Small intestine (tissue), 7 donors: Measurements from ENCODE around the gene ARL15. TPM values are rescaled to one million over a fixed set of nuclear protein-coding genes. Genes with fewer than 3 reads are reported as not detected.

Experiments used
- DNase-seq, 2 donors: peaks; one replicate each; pipeline versions ENCODE4 v3.0.0 to v3.0.0-alpha.2; 2013
- FAIRE-seq: peaks from 2 replicates; lab custom pipeline; 2012; peaks lifted over from hg19 to GRCh38; lab: Jason Lieb, UNC
- H3K27ac ChIP-seq, 3 donors: one replicate each; pipeline ENCODE4 v1.5.1; 2013; ENCODE audit warnings: low read length in 2 of 3, mild to moderate bottlenecking in 2 of 3, control low read depth in 1 of 3, inconsistent platforms in 1 of 3, low read depth in 1 of 3, moderate library complexity in 1 of 3
- H3K27me3 ChIP-seq, 3 donors: one replicate each; pipeline ENCODE4 v1.6.1; 2013; ENCODE audit warnings: low read length in 3 of 3, inconsistent platforms in 1 of 3; ENCODE audit not compliant: control insufficient read depth in 3 of 3, insufficient read depth in 3 of 3
- H3K36me3 ChIP-seq, 3 donors: one replicate each; pipeline ENCODE4 v1.6.1; 2013; ENCODE audit warnings: low read length in 3 of 3, inconsistent platforms in 1 of 3, low read depth in 1 of 3, mild to moderate bottlenecking in 1 of 3, moderate library complexity in 1 of 3; ENCODE audit not compliant: control insufficient read depth in 3 of 3, insufficient read depth in 2 of 3
- H3K4me1 ChIP-seq, 3 donors: one replicate each; pipeline ENCODE4 v1.6.1; 2013; ENCODE audit warnings: low read length in 2 of 3, inconsistent platforms in 1 of 3, low read depth in 1 of 3, mild to moderate bottlenecking in 1 of 3, moderate library complexity in 1 of 3; ENCODE audit not compliant: control insufficient read depth in 3 of 3, insufficient read depth in 2 of 3
- H3K4me3 ChIP-seq, 3 donors: one replicate each; pipeline ENCODE4 v1.5.1; 2013; ENCODE audit warnings: low read length in 3 of 3, control low read depth in 1 of 3, inconsistent platforms in 1 of 3, low read depth in 1 of 3, mild to moderate bottlenecking in 1 of 3, moderate library complexity in 1 of 3
- H3K9me3 ChIP-seq, 2 donors: one replicate each; pipeline ENCODE4 v1.6.1; 2013; ENCODE audit warnings: low read depth in 1 of 2, low read length in 1 of 2; ENCODE audit not compliant: control insufficient read depth in 2 of 2, insufficient read depth in 1 of 2
- WGBS, 3 donors: extraction: QIAGEN DNeasy Blood & Tissue Kit; methylation state at CpG; one replicate each; pipeline ENCODE4 v1.1.7; 2013; 5-methylcytosine and 5-hydroxymethylcytosine counted together
- polyA plus RNA-seq, 4 donors: library from polyadenylated mRNA; stranded (reverse) in 3 of 4; unstranded in 1 of 4; fragments of 200-250 nt in 3 of 4; fragments of 120-200 nt in 1 of 4; gene quantifications; one replicate each; pipeline versions ENCODE4 v1.2.1 to v1.2.3, GENCODE V29; 2013
- donor health status: healthy with polysubstance abuse.
- donor health status: control.
- donor health status: control.
- donor health status: Bipolar disorder and iron deficiency.
- donor health status: healthy.

The ARL15 gene
- polyA plus RNA-seq, 4 donors: 16.5 to 61.9 (median 20.5) TPM

GRCh38 chr5:54103871-54104270 lies 206.5 kb downstream of the ARL15 start:
- Histone ChIP-seq H3K36me3 (peaks cover 0 to 2% (median 0%) of the 10 kb centered on the region in 3 donors), H3K4me3 (no peak overlapping the region), H3K9me3 (no peaks in the 10 kb centered on the region), H3K27me3 (no peaks in the 10 kb centered on the region), H3K4me1 (no peaks in the 10 kb centered on the region), H3K27ac (no peak overlapping the region)
- FAIRE-seq (no peak), DNase-seq (no peak)
- WGBS, 3 donors: 60 to 83% (median 81%) methylated on average over 1 of the region's 1 CpG

- no peaks in the 10 kb centered on the region for H3K9me3 ChIP-seq
- no peaks in the 10 kb centered on the region for H3K27me3 ChIP-seq
- FAIRE-seq (no peak), DNase-seq (no peak)
- H3K27ac ChIP-seq: no peak overlapping the region
- no peak overlapping the region for H3K4me3 ChIP-seq
- no peaks in the 10 kb centered on the region for H3K36me3 ChIP-seq
- no peaks in the 10 kb centered on the region for H3K4me1 ChIP-seq
- 92 to 95% (median 92%) methylated on average over 9 of the region's 9 CpGs for WGBS, 3 donors
These were observed 212.1 kb downstream of the ARL15 start for GRCh38 chr5:54098267-54098666.

GRCh38 chr5:54095969-54096368 lies 214.4 kb downstream of the ARL15 start:
- no peak for FAIRE-seq
- DNase-seq: peak in 1 of 2 donors; percentile 15
- H3K36me3 ChIP-seq: no peaks in the 10 kb centered on the region

GRCh38 chr5:54094706-54095105 lies 215.7 kb downstream of the ARL15 start:
- DNase-seq: no peak
- Histone ChIP-seq H3K27me3 (no peaks in the 10 kb centered on the region), H3K36me3 (no peaks in the 10 kb centered on the region), H3K4me1 (no peaks in the 10 kb centered on the region), H3K9me3 (no peaks in the 10 kb centered on the region), H3K4me3 (no peak overlapping the region), H3K27ac (no peak overlapping the region)
- FAIRE-seq: no peak
- WGBS, 3 donors: 93 to 97% (median 95%) methylated on average over 2 of the region's 2 CpGs

More at GRCh38 chr5:54095969-54096368, 214.4 kb downstream of the ARL15 start:
- H3K27ac ChIP-seq: no peak overlapping the region
- no peaks in the 10 kb centered on the region for H3K4me1 ChIP-seq
- no peaks in the 10 kb centered on the region for H3K9me3 ChIP-seq
- H3K4me3 ChIP-seq: no peak overlapping the region
- H3K27me3 ChIP-seq: no peaks in the 10 kb centered on the region

- H3K27ac ChIP-seq: no peak overlapping the region
- no peak overlapping the region for H3K4me3 ChIP-seq
- FAIRE-seq (no peak), DNase-seq (no peak)
- no peaks in the 10 kb centered on the region for H3K4me1 ChIP-seq
- H3K36me3 ChIP-seq: no peaks in the 10 kb centered on the region
- no peaks in the 10 kb centered on the region for H3K27me3 ChIP-seq
- no peaks in the 10 kb centered on the region for H3K9me3 ChIP-seq
- 91 to 97% (median 94%) methylated on average over 2 of the region's 2 CpGs for WGBS, 3 donors
These were observed 216.5 kb downstream of the ARL15 start for GRCh38 chr5:54093861-54094260.

- FAIRE-seq: no peak
- 87 to 100% (median 94%) methylated on average over 1 of the region's 1 CpG for WGBS, 3 donors
- no peaks in the 10 kb centered on the region for H3K36me3 ChIP-seq
- H3K4me1 ChIP-seq: no peaks in the 10 kb centered on the region
- H3K27me3 ChIP-seq: no peaks in the 10 kb centered on the region
- H3K27ac ChIP-seq: no peak overlapping the region
- H3K9me3 ChIP-seq: no peaks in the 10 kb centered on the region
- H3K4me3 ChIP-seq: no peak overlapping the region
- DNase-seq: no peak
These were observed 217.3 kb downstream of the ARL15 start for GRCh38 chr5:54093081-54093492.

GRCh38 chr5:54091307-54092130 lies 218.9 kb downstream of the ARL15 start:
- no peaks in the 10 kb centered on the region for H3K27me3 ChIP-seq
- no peaks in the 10 kb centered on the region for H3K9me3 ChIP-seq
- no peaks in the 10 kb centered on the region for H3K4me1 ChIP-seq
- DNase-seq: no peak
- FAIRE-seq: no peak
- no peaks in the 10 kb centered on the region for H3K36me3 ChIP-seq
- H3K27ac ChIP-seq: no peak overlapping the region
- 89 to 93% (median 91%) methylated on average over 9 of the region's 9 CpGs for WGBS, 3 donors
- no peak overlapping the region for H3K4me3 ChIP-seq

- no peak overlapping the region for H3K27ac ChIP-seq
- no peak for FAIRE-seq
- no peak for DNase-seq
- H3K9me3 ChIP-seq: no peaks in the 10 kb centered on the region
- no peaks in the 10 kb centered on the region for H3K27me3 ChIP-seq
- no peak overlapping the region for H3K4me3 ChIP-seq
- no peaks in the 10 kb centered on the region for H3K36me3 ChIP-seq
- WGBS, 3 donors: 85 to 88% (median 86%) methylated on average over 1 of the region's 1 CpG
- no peaks in the 10 kb centered on the region for H3K4me1 ChIP-seq
These were observed 219.8 kb downstream of the ARL15 start for GRCh38 chr5:54090495-54091120.
